ENCODE data around the gene ALDH16A1. TPM values are rescaled to one million over a fixed set of nuclear protein-coding genes. Genes with fewer than 3 reads are reported as not detected.

The ALDH16A1 gene
- total RNA-seq, 1 donor from 2014 or later = 51.9 TPM

DNA sequence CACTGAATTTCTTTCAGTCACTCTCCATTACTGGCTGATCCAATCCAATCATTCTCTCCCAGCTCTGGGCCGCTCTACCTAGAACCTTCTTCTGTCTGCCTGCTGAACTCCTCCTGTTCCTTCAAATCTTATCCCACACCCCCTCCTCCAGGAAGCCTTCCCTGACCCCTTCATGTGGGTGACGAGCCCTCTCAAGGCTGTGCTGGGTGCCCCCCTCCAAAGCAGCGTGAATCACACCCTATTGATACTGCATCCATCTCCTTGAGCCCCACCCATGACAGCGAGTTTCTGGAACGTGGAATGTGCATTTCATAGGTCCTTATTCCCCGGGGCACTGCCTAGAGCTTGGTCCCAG, 4.6 kb upstream of the ALDH16A1 start:
- Mint-ChIP-seq H3K27me3 (ENCODE audit: low read depth) (peaks cover 13% of the 10 kb centered on the region), H3K4me3 (peak overlapping the region; percentile 61), H3K4me1 (peaks cover 20% of the 10 kb centered on the region), H3K27ac (ENCODE audit: unreplicated experiment) (no peak overlapping the region), H3K36me3 (ENCODE audit: low read depth) (peaks cover 3% of the 10 kb centered on the region), H3K9me3 (no peaks in the 10 kb centered on the region)
- TF ChIP-seq, protein P1, sequence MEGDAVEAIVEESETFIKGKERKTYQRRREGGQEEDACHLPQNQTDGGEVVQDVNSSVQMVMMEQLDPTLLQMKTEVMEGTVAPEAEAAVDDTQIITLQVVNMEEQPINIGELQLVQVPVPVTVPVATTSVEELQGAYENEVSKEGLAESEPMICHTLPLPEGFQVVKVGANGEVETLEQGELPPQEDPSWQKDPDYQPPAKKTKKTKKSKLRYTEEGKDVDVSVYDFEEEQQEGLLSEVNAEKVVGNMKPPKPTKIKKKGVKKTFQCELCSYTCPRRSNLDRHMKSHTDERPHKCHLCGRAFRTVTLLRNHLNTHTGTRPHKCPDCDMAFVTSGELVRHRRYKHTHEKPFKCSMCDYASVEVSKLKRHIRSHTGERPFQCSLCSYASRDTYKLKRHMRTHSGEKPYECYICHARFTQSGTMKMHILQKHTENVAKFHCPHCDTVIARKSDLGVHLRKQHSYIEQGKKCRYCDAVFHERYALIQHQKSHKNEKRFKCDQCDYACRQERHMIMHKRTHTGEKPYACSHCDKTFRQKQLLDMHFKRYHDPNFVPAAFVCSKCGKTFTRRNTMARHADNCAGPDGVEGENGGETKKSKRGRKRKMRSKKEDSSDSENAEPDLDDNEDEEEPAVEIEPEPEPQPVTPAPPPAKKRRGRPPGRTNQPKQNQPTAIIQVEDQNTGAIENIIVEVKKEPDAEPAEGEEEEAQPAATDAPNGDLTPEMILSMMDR (conservative IDR thresholded peaks at IDR 0.05) = no peak
- DNase-seq (ENCODE audit: low read depth, low spot score) = no peak

DNA sequence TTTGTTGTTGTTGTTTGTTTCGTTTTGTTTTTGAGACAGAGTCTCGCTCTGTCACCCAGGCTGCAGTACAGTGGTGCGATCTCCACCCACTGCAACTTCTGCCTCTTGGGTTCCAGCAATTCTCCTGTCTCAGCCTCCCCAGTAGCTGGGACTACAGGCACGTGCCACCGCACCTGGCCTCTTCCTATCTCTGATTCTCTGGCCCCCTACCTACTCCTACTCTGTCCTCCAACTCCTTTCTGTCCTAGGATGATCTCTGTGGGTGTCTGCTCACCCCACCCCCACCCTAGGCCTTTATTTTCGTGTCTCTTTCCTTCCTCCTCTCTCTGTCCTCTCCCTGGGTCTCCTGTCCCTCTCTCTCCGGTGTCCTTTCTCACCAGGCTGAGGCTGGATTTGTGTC, 2.6 kb upstream of the ALDH16A1 start:
- H3K27ac Mint-ChIP-seq (ENCODE audit: unreplicated experiment) = peak overlapping the region; percentile 90
- DNase-seq (ENCODE audit: low read depth, low spot score) = no peak
- H3K27me3 Mint-ChIP-seq (ENCODE audit: low read depth) = peaks cover 5% of the 10 kb centered on the region
- peaks cover 3% of the 10 kb centered on the region for H3K36me3 Mint-ChIP-seq (ENCODE audit: low read depth)
- peaks cover 27% of the 10 kb centered on the region for H3K4me1 Mint-ChIP-seq
- TF ChIP-seq, protein P1 (conservative IDR thresholded peaks at IDR 0.05) = no peak
- H3K9me3 Mint-ChIP-seq = no peaks in the 10 kb centered on the region
- H3K4me3 Mint-ChIP-seq = peak overlapping the region; percentile 93

DNA sequence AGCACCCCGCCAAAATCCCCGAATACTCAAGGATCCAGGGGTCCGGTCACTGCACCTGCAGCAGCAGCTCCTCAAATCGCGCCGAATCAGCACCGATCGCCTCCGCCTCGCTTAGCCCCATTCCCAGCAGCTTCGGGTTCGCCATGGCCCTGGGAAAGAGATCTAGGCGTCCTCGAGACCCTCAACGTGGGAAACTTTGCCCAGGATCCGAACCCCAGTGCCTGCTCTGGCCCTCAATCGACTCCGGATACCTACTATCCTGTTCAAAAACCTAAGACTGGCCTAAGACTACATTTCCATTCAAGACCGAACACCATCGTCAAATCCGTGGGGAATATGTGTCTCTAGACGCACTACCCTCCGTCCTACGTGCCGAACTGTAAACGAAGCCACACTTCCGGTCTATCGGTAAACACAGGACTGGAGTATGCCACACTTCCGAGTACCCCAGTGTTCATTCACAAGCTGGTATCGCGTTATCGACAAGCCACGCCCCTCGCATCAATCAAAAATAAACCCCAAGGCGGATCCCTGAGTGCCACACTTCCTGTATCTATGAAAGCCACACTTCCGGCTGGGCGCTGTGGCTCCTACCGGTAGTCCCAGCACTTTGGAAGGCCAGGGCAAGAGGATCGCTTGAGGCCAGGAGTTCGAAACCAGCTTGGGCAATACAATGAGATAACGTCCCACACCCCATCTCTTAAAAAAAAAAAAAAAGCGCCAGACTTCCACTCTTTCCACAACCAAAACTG, 1.4 kb upstream of the ALDH16A1 start, which contains the start of gene PIH1D1:
PIH1D1 (minus strand) TSS at position 385 of the 752 bp plus-strand sequence; CDS start at position 145, 240 bp downstream.
- peak; percentile 90 for DNase-seq (ENCODE audit: low read depth, low spot score)
- TF ChIP-seq, protein P1 (conservative IDR thresholded peaks at IDR 0.05) = peak; percentile 42
- Mint-ChIP-seq H3K27me3 (ENCODE audit: low read depth) (peaks cover 5% of the 10 kb centered on the region), H3K9me3 (no peaks in the 10 kb centered on the region), H3K4me1 (peaks cover 32% of the 10 kb centered on the region), H3K4me3 (peak within 1 kb of the TSS; percentile 93), H3K27ac (ENCODE audit: unreplicated experiment) (peak within 1 kb of the TSS; percentile 97), H3K36me3 (ENCODE audit: low read depth) (peaks cover 6% of the 10 kb centered on the region)

DNA sequence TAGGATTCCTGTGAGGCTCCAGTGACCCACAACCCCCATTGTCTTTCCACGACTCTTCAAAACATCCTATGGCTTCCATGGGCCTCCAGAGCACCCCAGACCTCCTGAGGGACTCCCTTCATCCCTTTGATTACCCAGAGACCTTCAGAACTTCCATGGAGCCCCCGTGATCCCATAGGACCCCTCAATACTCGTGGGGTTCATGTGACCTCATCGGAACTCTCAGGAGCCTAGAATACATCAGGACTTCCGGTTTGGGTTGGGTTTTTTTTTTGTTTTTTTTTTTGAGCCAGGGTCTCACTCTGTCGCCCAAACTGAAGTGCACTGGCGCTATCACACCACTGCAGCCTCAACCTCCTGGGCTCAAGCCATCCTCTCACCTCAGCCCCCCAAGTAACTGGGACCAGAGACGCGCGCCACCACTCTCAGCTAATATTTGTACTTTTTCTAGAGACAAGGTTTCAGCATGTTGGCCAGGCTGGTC, 774 bp downstream of the ALDH16A1 start:
- H3K9me3 Mint-ChIP-seq = no peaks in the 10 kb centered on the region
- peaks cover 6% of the 10 kb centered on the region for H3K36me3 Mint-ChIP-seq (ENCODE audit: low read depth)
- H3K4me3 Mint-ChIP-seq = peak overlapping the region; percentile 93
- H3K4me1 Mint-ChIP-seq = peaks cover 32% of the 10 kb centered on the region
- TF ChIP-seq, protein P1 (conservative IDR thresholded peaks at IDR 0.05) = no peak
- peaks cover 5% of the 10 kb centered on the region for H3K27me3 Mint-ChIP-seq (ENCODE audit: low read depth)
- no peak for DNase-seq (ENCODE audit: low read depth, low spot score)
- H3K27ac Mint-ChIP-seq (ENCODE audit: unreplicated experiment) = peak overlapping the region; percentile 100

DNA sequence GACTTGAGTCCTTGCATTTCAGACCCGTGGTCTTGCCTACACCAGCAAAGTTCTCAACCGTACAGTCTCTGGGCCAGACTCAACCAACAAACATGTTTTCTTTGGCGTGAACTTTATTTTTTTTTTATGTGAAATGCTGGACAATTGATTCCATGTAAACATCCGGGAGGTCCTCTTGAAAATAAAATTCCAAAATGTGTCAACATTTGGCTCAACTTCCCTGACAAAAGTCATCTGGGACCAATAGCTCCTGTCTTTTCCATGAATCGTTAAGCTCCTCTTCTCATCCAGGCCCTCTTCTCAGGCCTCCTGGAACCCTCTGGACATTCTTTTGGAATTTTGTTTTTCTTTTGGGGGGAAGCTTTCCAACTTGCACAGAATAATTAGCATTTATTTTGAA, 2.7 kb downstream of the ALDH16A1 start:
- H3K27me3 Mint-ChIP-seq (ENCODE audit: low read depth) = peaks cover 5% of the 10 kb centered on the region
- no peak overlapping the region for H3K27ac Mint-ChIP-seq (ENCODE audit: unreplicated experiment)
- TF ChIP-seq, protein P1 (conservative IDR thresholded peaks at IDR 0.05) = no peak
- H3K36me3 Mint-ChIP-seq (ENCODE audit: low read depth) = peaks cover 6% of the 10 kb centered on the region
- DNase-seq (ENCODE audit: low read depth, low spot score) = no peak
- peaks cover 25% of the 10 kb centered on the region for H3K4me1 Mint-ChIP-seq
- H3K9me3 Mint-ChIP-seq = no peaks in the 10 kb centered on the region
- peak overlapping the region; percentile 66 for H3K4me3 Mint-ChIP-seq

Measured in neural crest cell (in vitro differentiated cells).